ENCODE results near the gene SLC11A2.
"Not testable (repeated sequence)": the region's sequence is repeated elsewhere in the genome, so short reads cannot be mapped to it uniquely, and the experiment has no call there.

The SLC11A2 gene

DNA sequence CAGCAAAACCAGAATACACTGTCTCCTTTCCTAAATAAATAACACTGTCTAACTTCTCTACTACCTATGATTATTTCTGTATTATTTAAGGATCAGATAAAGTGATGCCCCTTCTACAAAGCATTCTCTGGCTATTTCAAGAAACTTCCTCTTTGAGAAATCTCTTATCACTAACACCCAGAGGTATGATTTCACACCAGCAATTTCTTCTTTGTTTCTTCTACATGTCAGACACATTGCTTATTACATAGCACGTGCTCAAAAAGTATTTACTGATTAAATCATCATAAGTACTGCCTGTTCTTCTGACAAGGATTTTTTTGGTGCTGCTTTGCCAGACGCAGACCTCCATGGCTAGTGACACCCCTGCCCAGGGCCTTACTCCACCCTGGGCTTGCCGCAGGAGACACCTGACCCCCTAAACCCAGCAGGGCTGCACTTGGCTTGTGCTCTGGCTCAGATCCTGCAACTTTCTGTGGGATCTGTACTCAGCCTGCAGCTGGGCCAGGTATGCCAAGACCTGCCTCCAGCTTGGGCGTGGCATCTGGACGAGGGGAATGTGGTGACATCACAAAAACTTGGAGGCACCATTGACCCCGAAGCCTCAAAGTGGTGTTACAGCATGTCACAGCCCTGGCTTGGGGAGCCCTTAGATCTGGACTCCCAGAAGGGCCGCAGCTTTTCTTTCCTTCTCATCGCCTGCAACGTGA lies 89.2 kb downstream of the SLC11A2 start:
- no peak for DNase-seq

DNA sequence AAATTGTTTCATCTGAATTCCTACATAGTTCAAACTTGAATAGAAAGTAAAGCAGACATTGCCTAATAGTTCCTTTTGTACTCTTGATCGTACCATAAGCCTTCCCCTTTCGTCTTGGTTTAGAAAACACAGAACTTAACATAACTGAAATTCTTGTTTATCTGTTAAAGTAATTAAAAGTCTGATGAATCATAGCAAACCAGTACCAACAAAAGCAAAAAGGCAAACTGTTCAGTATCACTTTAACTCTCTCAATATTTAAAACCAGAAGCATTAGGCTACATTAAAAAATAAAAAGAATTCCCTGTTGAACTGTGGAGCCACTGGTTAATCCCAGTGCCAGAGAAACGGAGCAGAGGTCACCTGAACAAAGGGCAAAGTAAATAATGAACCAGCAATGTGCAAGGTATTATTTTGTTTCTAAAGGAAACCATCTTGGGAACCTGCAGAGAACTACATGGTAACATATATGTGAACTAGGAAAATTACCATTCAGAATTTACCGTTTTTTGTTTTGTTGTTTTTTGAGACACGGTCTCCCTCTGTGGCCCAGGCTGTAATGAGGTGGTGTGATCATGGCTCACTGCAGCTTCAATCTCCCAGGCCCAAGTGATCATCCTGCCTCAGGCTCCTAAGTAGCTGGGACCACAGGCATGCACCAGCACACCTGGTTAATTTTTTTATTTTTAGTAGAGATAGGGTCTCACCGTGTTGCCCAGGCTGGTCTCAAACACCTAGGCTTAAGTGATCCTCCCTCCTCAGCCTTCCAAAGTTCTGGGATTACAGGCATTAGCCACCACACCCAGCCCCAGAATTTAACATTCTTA lies 91.0 kb downstream of the SLC11A2 start:
- DNase-seq: no peak

DNA sequence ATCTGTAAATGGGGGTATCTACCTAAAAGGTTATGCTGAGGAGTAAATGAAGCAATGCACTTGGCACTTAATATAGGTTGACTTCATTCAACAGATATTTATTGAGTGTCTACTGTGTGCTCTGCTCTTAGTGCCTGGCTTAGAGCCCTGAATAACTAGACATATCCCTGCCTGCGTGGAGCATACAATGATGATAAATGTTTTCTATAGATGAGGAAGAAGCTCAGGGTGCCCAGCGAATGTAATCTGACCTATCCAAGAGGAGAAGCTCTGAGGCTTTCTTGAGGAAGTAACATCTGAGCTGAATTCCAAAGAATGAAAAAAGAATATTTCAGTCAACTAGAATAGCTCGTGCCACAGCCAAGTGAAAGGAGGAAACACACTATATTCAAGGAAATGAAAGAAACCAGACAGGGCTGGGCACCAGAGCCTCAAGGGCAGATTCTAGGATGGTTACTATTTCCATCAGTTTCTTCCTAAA lies 91.8 kb downstream of the SLC11A2 start:
- DNase-seq: no peak

DNA sequence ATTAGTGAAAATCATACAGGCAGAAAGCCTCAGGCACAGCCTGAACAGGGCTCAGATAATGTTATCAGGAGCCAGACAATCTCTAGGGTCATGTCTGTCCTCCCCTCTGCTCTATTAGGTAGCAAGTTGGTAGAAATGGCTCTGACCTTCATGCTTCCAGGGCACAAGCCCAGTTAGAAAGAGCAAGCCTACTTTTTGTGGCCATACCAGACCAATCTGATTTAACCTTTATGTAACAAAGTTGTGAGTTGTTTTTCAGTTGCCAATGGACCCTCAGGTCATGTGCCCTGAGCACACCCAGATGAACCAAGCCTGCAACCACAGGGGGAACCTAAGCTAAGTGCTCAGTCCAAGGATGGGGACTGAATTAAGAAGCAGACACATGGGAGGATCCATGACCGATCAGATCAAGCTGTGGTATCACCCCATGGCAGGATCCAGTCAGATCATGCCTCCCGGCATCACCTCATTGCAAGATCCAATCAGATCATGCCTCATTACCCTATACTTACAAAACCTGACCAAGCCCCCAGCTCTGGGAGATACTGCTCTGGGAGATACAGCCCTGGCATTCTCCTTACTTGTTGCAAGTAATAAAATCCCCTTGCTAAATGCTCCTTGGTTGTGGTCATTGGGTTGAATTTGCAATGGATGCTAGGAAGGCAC lies 92.6 kb downstream of the SLC11A2 start:
- DNase-seq: no peak

DNA sequence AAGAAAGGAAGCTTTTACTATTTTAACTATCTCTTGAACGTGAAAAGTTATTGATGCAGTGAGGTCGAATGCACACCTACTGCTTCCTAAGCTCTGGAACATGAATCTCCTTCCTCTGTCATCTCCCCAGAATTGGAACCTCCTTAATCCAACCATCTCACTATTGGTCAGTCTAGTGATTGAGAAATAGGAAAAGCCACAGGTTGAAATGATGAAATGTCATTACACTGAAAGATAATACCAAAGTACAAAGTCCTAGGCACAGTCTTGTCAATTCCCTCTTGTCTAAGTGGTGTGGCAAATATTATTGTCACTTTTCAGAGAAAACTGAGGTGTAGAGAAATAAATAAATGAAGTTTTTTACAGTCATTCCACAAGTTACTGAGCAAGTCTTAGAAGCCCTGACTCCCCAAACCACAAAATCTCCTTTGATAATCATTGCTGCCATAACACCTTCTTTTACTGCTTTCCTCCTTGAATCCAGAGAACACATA lies 93.3 kb downstream of the SLC11A2 start:
- no peak for DNase-seq

DNA sequence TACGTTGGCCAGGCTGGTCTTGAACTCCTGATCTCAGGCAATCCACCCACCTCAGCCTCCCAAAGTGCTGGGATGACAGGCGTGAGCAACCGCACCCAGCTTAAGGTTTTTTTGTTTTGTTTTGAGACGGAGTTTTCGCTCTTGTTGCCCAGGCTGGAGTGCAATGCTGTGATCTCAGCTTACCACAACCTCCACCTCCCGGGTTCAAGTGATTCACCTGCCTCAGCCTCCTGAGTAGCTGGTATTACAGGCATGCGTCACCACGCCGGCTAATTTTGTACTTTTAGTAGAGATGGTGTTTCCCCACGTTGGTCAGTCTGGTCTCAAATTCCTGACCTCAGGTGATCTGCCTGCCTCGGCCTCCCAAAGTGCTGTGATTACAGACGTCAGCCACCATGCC lies 95.7 kb downstream of the SLC11A2 start:
- DNase-seq: not testable (repeated sequence)

DNA sequence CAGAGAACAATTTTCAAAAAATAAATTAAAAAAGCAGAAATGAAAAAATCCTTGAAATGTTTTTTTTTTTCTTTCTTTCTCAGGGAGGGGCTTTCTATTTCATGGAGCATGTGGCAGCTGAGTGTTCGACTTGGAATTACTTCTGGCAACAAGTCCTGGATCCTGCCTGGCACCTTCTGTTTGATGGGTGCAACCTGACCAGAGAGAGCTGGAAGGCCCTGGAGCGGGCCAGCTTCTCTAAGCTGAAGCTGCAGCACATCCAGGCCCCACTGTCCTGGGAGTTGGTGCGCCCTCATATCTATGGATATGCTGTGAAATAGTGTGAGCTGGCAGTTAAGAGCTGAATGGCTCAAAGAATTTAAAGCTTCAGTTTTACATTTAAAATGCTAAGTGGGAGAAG lies 96.4 kb downstream of the SLC11A2 start:
- no peak for DNase-seq
